ENCODE data around the gene NOMO2.
"Not testable (repeated sequence)": the region's sequence is repeated elsewhere in the genome, so short reads cannot be mapped to it uniquely, and the experiment has no call there.

Gene NOMO2

GRCh38 chr16:18561727-18562314 lies at the start of gene NOMO2:
NOMO2 (minus strand) TSS chr16:18562097; CDS start chr16:18562040, 57 bp downstream.
- DNase-seq (ENCODE audit: low read depth in 2 of 2) = peak; percentile 76 to 84

GRCh38 chr16:18610147-18610803 lies 48.4 kb upstream of the NOMO2 start:
- not testable (repeated sequence) for DNase-seq (ENCODE audit: low read depth in 2 of 2)

- not testable (repeated sequence) for DNase-seq (ENCODE audit: low read depth in 2 of 2)
These were observed 46.4 kb upstream of the NOMO2 start for GRCh38 chr16:18608271-18608670.

- not testable (repeated sequence) for DNase-seq (ENCODE audit: low read depth in 2 of 2)
These were observed 41.8 kb upstream of the NOMO2 start for GRCh38 chr16:18603572-18604246.

- DNase-seq (ENCODE audit: low read depth in 2 of 2) = not testable (repeated sequence)
These were observed 36.7 kb upstream of the NOMO2 start for GRCh38 chr16:18598582-18598981.

GRCh38 chr16:18597734-18598133 lies 35.8 kb upstream of the NOMO2 start:
- DNase-seq (ENCODE audit: low read depth in 2 of 2) = not testable (repeated sequence)

- not testable (repeated sequence) for DNase-seq (ENCODE audit: low read depth in 2 of 2)
These were observed 35.4 kb upstream of the NOMO2 start for GRCh38 chr16:18597319-18597718.

GRCh38 chr16:18595796-18596195 lies 33.9 kb upstream of the NOMO2 start:
- not testable (repeated sequence) for DNase-seq (ENCODE audit: low read depth in 2 of 2)

GRCh38 chr16:18594880-18595279 lies 33.0 kb upstream of the NOMO2 start:
- not testable (repeated sequence) for DNase-seq (ENCODE audit: low read depth in 2 of 2)

- not testable (repeated sequence) for DNase-seq (ENCODE audit: low read depth in 2 of 2)
These were observed 32.0 kb upstream of the NOMO2 start for GRCh38 chr16:18593904-18594303.

- not testable (repeated sequence) for DNase-seq (ENCODE audit: low read depth in 2 of 2)
These were observed 31.1 kb upstream of the NOMO2 start for GRCh38 chr16:18592982-18593381.

- not testable (repeated sequence) for DNase-seq (ENCODE audit: low read depth in 2 of 2)
These were observed 30.0 kb upstream of the NOMO2 start for GRCh38 chr16:18591908-18592307.

GRCh38 chr16:18591441-18591840 lies 29.5 kb upstream of the NOMO2 start:
- not testable (repeated sequence) for DNase-seq (ENCODE audit: low read depth in 2 of 2)

- DNase-seq (ENCODE audit: low read depth in 2 of 2) = not testable (repeated sequence)
These were observed 27.9 kb upstream of the NOMO2 start for GRCh38 chr16:18589806-18590205.

- not testable (repeated sequence) for DNase-seq (ENCODE audit: low read depth in 2 of 2)
These were observed 25.0 kb upstream of the NOMO2 start for GRCh38 chr16:18586560-18587540.

GRCh38 chr16:18585789-18586188 lies 23.9 kb upstream of the NOMO2 start:
- DNase-seq (ENCODE audit: low read depth in 2 of 2) = not testable (repeated sequence)

- DNase-seq (ENCODE audit: low read depth in 2 of 2) = no peak
These were observed 21.0 kb upstream of the NOMO2 start for GRCh38 chr16:18582902-18583301.

- DNase-seq (ENCODE audit: low read depth in 2 of 2) = not testable (repeated sequence)
These were observed 18.5 kb upstream of the NOMO2 start for GRCh38 chr16:18580396-18580795.

GRCh38 chr16:18579261-18579660 lies 17.4 kb upstream of the NOMO2 start:
- not testable (repeated sequence) for DNase-seq (ENCODE audit: low read depth in 2 of 2)

- DNase-seq (ENCODE audit: low read depth in 2 of 2) = not testable (repeated sequence)
These were observed 16.0 kb upstream of the NOMO2 start for GRCh38 chr16:18577942-18578341.

GRCh38 chr16:18575945-18576344 lies 14.0 kb upstream of the NOMO2 start:
- DNase-seq (ENCODE audit: low read depth in 2 of 2) = not testable (repeated sequence)
